MCF 10A (cell line): ENCODE data around the gene GPS1. TPM values are rescaled to one million over a fixed set of nuclear protein-coding genes. Genes with fewer than 3 reads are reported as not detected.

Experiments
- BruUV-seq: library from RNA; stranded (reverse); fragments of 400-500 nt; replicated peaks from 2 replicates; lab custom pipeline; 2021; lab: Mats Ljungman, UMichigan
- CTCF ChIA-PET: fragments of 300-600 bp; sonication (Branson Sonifier 250); formaldehyde crosslinking; extraction: SDS; loops from one replicate; lab custom pipeline; 2021; ENCODE audit warnings: antibody characterized with exemption, inconsistent platforms; lab: Yijun Ruan, JAX
- POLR2A ChIA-PET: fragments of 300-600, 350-650 bp; sonication (Branson Sonifier 250); formaldehyde crosslinking; extraction: SDS; loops from one replicate; lab custom pipeline; 2020; ENCODE audit warnings: antibody characterized with exemption, inconsistent platforms; lab: Yijun Ruan, JAX
- DNase-seq: peaks from one replicate; pipeline ENCODE4 v3.0.0-alpha.2; 2018; ENCODE audit not compliant: unreplicated experiment
- H3K27ac Mint-ChIP-seq: one replicate; pipeline ENCODE4 v1.8.0; 2022; ENCODE audit warnings: mild to moderate bottlenecking, low read depth, mixed read lengths; ENCODE audit not compliant: unreplicated experiment
- H3K27me3 Mint-ChIP-seq: one replicate; pipeline ENCODE4 v1.8.0; 2022; ENCODE audit warnings: mixed read lengths; ENCODE audit not compliant: insufficient read depth, unreplicated experiment
- H3K36me3 Mint-ChIP-seq: one replicate; pipeline ENCODE4 v1.8.0; 2022; ENCODE audit warnings: mild to moderate bottlenecking, moderate library complexity, mixed read lengths; ENCODE audit not compliant: insufficient read depth, unreplicated experiment
- H3K4me1 Mint-ChIP-seq: one replicate; pipeline ENCODE4 v1.8.0; 2022; ENCODE audit warnings: mixed read lengths; ENCODE audit not compliant: insufficient read depth, unreplicated experiment
- H3K4me3 Mint-ChIP-seq: one replicate; pipeline ENCODE4 v1.8.0; 2022; ENCODE audit warnings: mild to moderate bottlenecking, moderate library complexity, mixed read lengths; ENCODE audit not compliant: unreplicated experiment
- H3K9me3 Mint-ChIP-seq: one replicate; pipeline ENCODE4 v1.8.0; 2022; ENCODE audit warnings: mixed read lengths; ENCODE audit not compliant: unreplicated experiment
- CTCF ChIP-seq: fragments of 200-600 bp; IDR thresholded peaks from one replicate; pipeline ENCODE4 v1.8.0; 2022; ENCODE audit warnings: antibody characterized with exemption, mild to moderate bottlenecking; ENCODE audit not compliant: unreplicated experiment
- intact Hi-C: fragments of 100-400 bp; cut with micrococcal nuclease; formaldehyde crosslinking; loops from 2 replicates; pipeline ENCODE4 v1.14.1; 2022
- total RNA-seq: library from RNA; stranded (reverse); gene quantifications from 2 replicates; pipeline ENCODE4 v1.2.3, GENCODE V29; 2022

The GPS1 gene
- total RNA-seq, 1 experiment from 2014 or later = 100 TPM

GRCh38 chr17:82087961-82088837, 36.5 kb downstream of the GPS1 start:
- TF ChIP-seq CTCF = no peak
- Mint-ChIP-seq H3K9me3 (no peaks in the 10 kb centered on the region), H3K4me3 (no peak overlapping the region), H3K4me1 (no peaks in the 10 kb centered on the region), H3K36me3 (peaks cover 87% of the 10 kb centered on the region), H3K27me3 (no peaks in the 10 kb centered on the region), H3K27ac (no peak overlapping the region)
- intact Hi-C loops = no loop called here
- no peak for DNase-seq
- ChIA-PET CTCF (no interaction called here), POLR2A (interaction anchor here (1.0 to 1.8 kb wide), 5 partner anchors 8 to 66 kb away, joined by 3 to 7 read pairs (median 6); no protein-coding TSS in a partner anchor)
- no TSS peak for BruUV-seq

GRCh38 chr17:82088838-82089722, 37.4 kb downstream of the GPS1 start:
- TSS peak; percentile 8 for BruUV-seq
- Mint-ChIP-seq H3K27me3 (no peaks in the 10 kb centered on the region), H3K9me3 (no peaks in the 10 kb centered on the region), H3K36me3 (peaks cover 83% of the 10 kb centered on the region), H3K4me1 (no peaks in the 10 kb centered on the region), H3K4me3 (no peak overlapping the region), H3K27ac (no peak overlapping the region)
- CTCF ChIA-PET = interaction anchor here (0.7 kb wide), 2 partner anchors 16 to 130 kb away, joined by 3 read pairs; no protein-coding TSS in a partner anchor
- no peak for DNase-seq
- intact Hi-C loops = no loop called here
- POLR2A ChIA-PET = interaction anchor here (1.3 kb wide), 1 partner anchor 9 kb away, joined by 6 read pairs; no protein-coding TSS in a partner anchor
- no peak for TF ChIP-seq CTCF

- intact Hi-C loops = loop anchor here (10.0 kb wide), 1 partner anchor 55 kb away; the partner anchor contains the start of genes DCXR and RAC3
- no peaks in the 10 kb centered on the region for H3K9me3 Mint-ChIP-seq
- POLR2A ChIA-PET = interaction anchor here (1.3 kb wide), 1 partner anchor 10 kb away, joined by 6 read pairs; no protein-coding TSS in a partner anchor
- no peaks in the 10 kb centered on the region for H3K27me3 Mint-ChIP-seq
- no peak for TF ChIP-seq CTCF
- H3K36me3 Mint-ChIP-seq = peaks cover 85% of the 10 kb centered on the region
- BruUV-seq = no TSS peak
- no peak overlapping the region for H3K4me3 Mint-ChIP-seq
- H3K27ac Mint-ChIP-seq = no peak overlapping the region
- CTCF ChIA-PET = interaction anchor here (0.7 kb wide), 1 partner anchor 130 kb away, joined by 3 read pairs; no protein-coding TSS in a partner anchor
- no peak for DNase-seq
- no peaks in the 10 kb centered on the region for H3K4me1 Mint-ChIP-seq
Measured at GRCh38 chr17:82089723-82090548, 38.2 kb downstream of the GPS1 start.
